ENCODE data around the gene F11R. TPM values are rescaled to one million over a fixed set of nuclear protein-coding genes. Genes with fewer than 3 reads are reported as not detected.

Gene F11R
- total and polyA plus RNA-seq, 2 of the 13 experiments (the other 11 are each of a cell fraction or from before 2014, with no cell fraction given): 95.8 to 105 TPM

DNA sequence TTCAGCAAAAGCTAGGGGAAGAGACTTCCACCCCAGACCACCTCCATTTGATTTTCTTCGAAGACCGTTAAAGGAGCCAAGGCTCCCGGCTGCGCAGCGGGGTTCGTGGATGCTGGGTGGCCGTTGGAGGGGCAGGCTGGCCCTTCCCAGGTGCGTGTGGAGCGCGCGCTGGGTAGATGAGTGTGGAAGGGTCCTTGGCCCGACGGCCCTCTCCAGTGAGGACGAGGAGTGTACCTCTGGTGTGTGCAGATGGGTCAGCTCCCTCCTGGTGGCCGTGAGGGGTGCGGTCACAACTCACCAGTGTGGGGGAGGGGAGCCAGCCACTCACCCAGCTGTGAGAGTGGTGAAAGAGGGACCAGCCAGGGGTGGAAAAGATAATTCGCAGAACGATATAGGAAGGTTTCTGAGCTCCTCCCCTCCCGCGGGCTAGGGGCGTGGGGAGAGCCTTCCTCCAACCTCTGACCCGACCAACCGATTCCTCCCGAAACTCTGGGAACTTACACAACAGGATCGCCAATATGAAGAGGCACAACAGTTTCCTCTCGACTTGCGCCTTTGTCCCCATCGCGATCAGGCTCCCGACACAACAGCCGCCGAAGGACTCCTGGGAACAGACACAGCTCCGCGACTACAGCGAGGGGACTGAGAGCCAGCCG, at the start of gene F11R (continued):
- TF ChIP-seq ZNF589 (CRISPR knock-in tag; conservative IDR thresholded peaks at IDR 0.05) (0 out of 2 replicates have a peak, but pooled peaks have one; percentile 50), ZFY (CRISPR knock-in tag; IDR thresholded peaks at IDR 0.05) (peak; percentile 64), ZNF605 (CRISPR knock-in tag; IDR thresholded peaks at IDR 0.05) (peak; percentile 56; the same call in 1 of the 2 replicates), ISL2 (CRISPR knock-in tag; IDR thresholded peaks at IDR 0.05) (0 out of 2 replicates have a peak, but pooled peaks have one; percentile 36), ZNF747 (CRISPR knock-in tag; IDR thresholded peaks at IDR 0.05; ENCODE audit: borderline replicate concordance) (peak; percentile 40; the same call in 1 of the 2 replicates), ZNF788 (CRISPR knock-in tag; IDR thresholded peaks at IDR 0.05; ENCODE audit: borderline replicate concordance) (0 out of 2 replicates have a peak, but pooled peaks have one; percentile 44), HBP1 (CRISPR knock-in tag; IDR thresholded peaks at IDR 0.05; ENCODE audit: low read depth) (0 out of 2 replicates have a peak, but pooled peaks have one; percentile 41), HMGXB4 (CRISPR knock-in tag; IDR thresholded peaks at IDR 0.05; ENCODE audit: borderline replicate concordance in 1 of 2, low read depth in 1 of 2) (peak; percentile 71 to 77), AGO2 (optimal IDR thresholded peaks at IDR 0.05; ENCODE audit: low read depth, low read length) (peak; percentile 29), PRPF4 (IDR thresholded peaks at IDR 0.05; ENCODE audit: low read depth, low read length, poor library complexity, severe bottlenecking) (peak; percentile 55), ZNF510 (CRISPR knock-in tag; IDR thresholded peaks at IDR 0.05; ENCODE audit: low read depth) (peak; percentile 77; the same call in 1 of the 2 replicates)
- TF ChIP-seq, protein P1, sequence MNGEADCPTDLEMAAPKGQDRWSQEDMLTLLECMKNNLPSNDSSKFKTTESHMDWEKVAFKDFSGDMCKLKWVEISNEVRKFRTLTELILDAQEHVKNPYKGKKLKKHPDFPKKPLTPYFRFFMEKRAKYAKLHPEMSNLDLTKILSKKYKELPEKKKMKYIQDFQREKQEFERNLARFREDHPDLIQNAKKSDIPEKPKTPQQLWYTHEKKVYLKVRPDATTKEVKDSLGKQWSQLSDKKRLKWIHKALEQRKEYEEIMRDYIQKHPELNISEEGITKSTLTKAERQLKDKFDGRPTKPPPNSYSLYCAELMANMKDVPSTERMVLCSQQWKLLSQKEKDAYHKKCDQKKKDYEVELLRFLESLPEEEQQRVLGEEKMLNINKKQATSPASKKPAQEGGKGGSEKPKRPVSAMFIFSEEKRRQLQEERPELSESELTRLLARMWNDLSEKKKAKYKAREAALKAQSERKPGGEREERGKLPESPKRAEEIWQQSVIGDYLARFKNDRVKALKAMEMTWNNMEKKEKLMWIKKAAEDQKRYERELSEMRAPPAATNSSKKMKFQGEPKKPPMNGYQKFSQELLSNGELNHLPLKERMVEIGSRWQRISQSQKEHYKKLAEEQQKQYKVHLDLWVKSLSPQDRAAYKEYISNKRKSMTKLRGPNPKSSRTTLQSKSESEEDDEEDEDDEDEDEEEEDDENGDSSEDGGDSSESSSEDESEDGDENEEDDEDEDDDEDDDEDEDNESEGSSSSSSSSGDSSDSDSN (CRISPR knock-in tag; IDR thresholded peaks at IDR 0.05): peak; percentile 70
- TF ChIP-seq, protein P2, sequence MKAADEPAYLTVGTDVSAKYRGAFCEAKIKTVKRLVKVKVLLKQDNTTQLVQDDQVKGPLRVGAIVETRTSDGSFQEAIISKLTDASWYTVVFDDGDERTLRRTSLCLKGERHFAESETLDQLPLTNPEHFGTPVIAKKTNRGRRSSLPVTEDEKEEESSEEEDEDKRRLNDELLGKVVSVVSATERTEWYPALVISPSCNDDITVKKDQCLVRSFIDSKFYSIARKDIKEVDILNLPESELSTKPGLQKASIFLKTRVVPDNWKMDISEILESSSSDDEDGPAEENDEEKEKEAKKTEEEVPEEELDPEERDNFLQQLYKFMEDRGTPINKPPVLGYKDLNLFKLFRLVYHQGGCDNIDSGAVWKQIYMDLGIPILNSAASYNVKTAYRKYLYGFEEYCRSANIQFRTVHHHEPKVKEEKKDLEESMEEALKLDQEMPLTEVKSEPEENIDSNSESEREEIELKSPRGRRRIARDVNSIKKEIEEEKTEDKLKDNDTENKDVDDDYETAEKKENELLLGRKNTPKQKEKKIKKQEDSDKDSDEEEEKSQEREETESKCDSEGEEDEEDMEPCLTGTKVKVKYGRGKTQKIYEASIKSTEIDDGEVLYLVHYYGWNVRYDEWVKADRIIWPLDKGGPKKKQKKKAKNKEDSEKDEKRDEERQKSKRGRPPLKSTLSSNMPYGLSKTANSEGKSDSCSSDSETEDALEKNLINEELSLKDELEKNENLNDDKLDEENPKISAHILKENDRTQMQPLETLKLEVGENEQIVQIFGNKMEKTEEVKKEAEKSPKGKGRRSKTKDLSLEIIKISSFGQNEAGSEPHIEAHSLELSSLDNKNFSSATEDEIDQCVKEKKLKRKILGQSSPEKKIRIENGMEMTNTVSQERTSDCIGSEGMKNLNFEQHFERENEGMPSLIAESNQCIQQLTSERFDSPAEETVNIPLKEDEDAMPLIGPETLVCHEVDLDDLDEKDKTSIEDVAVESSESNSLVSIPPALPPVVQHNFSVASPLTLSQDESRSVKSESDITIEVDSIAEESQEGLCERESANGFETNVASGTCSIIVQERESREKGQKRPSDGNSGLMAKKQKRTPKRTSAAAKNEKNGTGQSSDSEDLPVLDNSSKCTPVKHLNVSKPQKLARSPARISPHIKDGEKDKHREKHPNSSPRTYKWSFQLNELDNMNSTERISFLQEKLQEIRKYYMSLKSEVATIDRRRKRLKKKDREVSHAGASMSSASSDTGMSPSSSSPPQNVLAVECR (CRISPR knock-in tag; IDR thresholded peaks at IDR 0.05; ENCODE audit: borderline replicate concordance): peak; percentile 52; the same call in 1 of the 2 replicates

Data from HepG2 (cell line).